Neural progenitor cell (in vitro differentiated cells): ENCODE data around the gene CDH23.

Experiments
- EZH2 ChIP-seq: fragments of 200-600 bp; sonication (generic); IDR thresholded peaks from 2 replicates; pipeline ENCODE4 v1.6.1; 2017; ENCODE audit warnings: antibody characterized with exemption, mild to moderate bottlenecking, moderate library complexity
- TF ChIP-seq, protein P1 (sequence below): fragments of 200-600 bp; sonication (generic); IDR thresholded peaks from 2 replicates; pipeline ENCODE4 v1.5.1; 2017; ENCODE audit warnings: antibody characterized with exemption, mild to moderate bottlenecking

DNA sequence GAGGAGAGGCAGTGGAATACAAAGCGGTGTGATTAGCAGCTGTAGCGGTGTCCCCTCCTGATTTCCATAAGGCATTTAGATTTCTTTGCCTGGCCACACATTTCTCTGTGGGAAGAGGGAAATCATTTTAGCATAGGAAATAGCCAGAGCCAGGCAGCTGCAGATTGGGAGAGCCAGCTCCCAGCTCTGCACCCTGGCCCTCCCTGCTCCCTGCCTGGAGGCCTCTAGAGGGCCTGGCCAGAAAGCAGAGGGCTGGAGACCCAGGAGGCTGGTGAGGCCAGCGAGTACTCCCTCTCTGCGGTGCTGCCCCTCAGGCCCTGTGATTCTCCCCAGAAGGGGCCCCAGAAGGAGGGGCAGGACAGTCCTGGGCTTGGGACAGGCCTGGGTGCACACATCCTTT, 237.2 kb downstream of the CDH23 start:
- TF ChIP-seq EZH2 = no peak
- TF ChIP-seq, protein P1, sequence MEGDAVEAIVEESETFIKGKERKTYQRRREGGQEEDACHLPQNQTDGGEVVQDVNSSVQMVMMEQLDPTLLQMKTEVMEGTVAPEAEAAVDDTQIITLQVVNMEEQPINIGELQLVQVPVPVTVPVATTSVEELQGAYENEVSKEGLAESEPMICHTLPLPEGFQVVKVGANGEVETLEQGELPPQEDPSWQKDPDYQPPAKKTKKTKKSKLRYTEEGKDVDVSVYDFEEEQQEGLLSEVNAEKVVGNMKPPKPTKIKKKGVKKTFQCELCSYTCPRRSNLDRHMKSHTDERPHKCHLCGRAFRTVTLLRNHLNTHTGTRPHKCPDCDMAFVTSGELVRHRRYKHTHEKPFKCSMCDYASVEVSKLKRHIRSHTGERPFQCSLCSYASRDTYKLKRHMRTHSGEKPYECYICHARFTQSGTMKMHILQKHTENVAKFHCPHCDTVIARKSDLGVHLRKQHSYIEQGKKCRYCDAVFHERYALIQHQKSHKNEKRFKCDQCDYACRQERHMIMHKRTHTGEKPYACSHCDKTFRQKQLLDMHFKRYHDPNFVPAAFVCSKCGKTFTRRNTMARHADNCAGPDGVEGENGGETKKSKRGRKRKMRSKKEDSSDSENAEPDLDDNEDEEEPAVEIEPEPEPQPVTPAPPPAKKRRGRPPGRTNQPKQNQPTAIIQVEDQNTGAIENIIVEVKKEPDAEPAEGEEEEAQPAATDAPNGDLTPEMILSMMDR = no peak
